Brain pericyte (primary cell): ENCODE results near the gene GPR152.
"Not testable (repeated sequence)": the region's sequence is repeated elsewhere in the genome, so short reads cannot be mapped to it uniquely, and the experiment has no call there.

Experiments used
- DNase-seq: peaks from one replicate; pipeline ENCODE4 v3.0.0-alpha.2; 2012; ENCODE audit warnings: low read depth, low spot score

GPR152 gene

GRCh38 chr11:67427364-67427859 lies 25.1 kb downstream of the GPR152 start:
- DNase-seq: not testable (repeated sequence)

GRCh38 chr11:67423891-67424613 lies 28.5 kb downstream of the GPR152 start:
- no peak for DNase-seq

DNA sequence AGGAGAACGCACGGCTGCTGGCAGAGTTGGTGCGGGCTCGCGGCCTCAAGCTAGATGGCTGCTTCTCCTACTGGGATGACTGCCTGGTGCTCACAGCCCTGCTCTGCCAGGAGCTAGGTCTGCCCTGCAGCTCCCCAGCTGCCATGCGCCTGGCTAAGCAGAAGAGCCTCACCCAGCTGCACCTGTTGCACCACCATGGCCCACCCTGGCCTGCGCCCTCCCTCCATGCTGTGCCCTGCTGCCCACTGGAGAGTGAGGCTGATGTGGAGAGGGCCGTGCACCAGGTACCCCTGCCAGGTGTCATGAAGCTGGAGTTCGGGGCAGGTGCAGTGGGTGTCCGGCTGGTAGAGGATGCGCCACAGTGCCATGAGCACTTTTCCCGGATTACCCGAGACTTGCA lies 29.1 kb downstream of the GPR152 start:
- no peak for DNase-seq

DNA sequence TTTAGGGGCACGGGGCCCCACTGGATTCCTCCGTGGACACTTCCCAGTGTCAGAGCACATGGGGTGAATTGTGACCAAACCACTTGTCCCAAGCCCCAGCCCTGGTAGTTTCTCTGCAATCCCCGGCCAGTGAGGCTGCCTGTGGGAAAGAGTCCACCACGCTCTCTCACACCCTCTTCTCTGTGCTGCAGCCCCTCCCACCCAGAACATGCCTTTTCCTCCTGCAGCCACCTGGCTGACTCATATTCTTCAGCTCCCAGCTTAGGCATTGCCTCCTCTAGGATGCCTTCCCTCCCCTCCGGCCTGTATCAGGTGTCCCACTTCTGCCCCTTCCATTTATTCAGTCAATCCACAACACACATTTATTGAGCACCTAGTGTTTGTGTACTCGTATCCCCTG lies 29.6 kb downstream of the GPR152 start:
- no peak for DNase-seq

DNA sequence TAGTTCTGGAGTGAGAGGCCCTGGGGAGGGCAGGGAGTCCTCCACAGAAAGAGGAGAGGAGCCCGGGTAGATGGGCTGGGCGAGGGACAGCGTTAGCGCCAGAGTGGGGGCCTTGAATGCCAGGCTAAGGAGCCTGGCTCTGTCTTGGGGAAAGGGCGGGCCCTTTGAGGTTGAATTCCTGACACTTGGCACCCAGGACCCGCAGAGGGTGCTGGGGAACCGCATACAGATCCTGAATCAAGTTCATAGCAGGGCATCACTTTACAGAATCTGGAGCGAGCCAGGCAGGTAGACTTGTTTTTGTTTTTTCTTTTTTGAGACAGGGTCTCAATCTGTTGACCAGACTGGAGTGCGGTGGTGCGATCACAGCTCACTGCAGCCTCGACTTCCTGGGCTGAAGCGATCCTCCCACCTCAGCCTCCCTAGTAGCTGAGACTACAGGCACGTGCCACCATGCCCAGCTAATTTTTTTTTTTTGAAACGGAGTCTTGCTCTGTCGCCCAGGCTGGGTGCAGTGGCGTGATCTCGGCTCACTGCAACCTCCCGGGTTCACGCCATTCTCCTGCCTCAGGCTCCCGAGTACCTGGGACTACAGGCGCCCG lies 31.0 kb downstream of the GPR152 start:
- no peak for DNase-seq

DNA sequence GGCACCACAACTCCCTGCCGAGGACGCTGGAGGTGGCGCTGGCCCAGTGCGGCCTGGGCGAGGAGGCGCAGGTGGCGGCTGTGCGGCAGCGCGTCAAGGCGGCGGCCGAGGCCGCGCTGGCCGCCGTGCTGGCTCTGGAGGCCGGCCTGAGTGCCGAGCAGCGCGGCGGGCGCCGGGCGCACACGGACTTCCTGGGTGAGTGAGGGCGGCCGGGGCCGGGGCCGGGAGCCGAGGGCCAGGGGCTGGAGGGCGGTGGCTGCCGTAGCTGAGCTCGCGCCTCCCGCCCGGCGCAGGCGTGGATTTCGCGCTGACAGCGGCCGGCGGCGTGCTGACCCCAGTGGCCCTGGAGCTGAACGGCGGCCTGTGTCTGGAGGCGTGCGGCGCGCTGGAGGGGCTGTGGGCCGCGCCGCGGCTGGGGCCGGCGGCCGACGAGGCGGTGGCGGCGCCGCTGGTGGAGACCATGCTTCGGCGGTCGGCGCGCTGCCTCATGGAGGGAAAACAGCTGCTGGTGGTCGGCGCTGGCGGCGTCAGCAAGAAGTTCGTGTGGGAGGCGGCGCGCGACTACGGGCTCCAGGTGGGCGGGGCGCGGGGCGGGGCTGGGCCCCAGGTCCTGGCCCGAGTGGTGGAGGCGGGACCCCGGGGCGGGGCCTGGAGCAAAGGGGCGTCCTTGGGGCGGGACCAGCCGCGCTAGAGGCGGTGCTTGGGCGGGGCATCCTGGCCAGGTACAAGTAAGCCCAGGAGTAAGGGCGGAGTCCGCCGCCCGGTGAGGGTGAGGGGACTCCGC lies 31.7 kb downstream of the GPR152 start:
- DNase-seq: peak; percentile 51

GRCh38 chr11:67420147-67420645 lies 32.3 kb downstream of the GPR152 start:
- DNase-seq: no peak

DNA sequence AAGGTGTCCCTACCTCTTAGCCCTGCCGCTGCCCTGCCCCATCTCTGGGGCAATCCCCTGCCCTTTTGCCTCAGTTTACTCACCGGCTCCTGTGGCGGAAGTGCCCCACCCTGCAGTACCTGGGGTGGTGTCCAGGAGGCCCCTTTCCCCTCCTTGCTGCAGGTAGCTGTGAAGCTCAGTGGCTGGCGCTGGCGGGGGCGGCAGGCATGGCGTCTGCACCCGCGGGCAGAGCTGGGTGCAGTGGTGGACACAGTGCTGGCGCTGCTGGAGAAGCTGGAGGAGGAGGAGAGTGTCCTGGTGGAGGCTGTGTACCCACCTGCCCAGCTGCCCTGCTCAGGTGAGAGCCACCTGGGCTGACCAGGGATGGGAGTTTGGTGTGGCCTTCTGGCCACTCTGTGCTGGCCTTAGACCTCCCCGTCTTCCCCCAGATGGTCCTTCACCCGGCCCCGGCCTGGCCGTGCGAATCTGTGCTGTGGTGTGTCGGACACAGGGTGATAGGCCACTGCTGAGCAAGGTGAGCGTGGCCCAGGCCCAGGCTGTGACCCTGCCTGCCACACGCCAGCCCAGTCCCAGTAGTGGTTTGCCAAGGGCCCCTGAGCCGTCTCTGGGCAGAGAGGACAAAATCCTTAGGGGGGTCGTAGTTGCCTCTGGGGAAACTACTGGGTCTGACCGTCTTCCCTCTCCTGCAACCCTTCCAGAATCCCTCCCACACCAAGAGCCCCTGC lies 33.0 kb downstream of the GPR152 start:
- no peak for DNase-seq

DNA sequence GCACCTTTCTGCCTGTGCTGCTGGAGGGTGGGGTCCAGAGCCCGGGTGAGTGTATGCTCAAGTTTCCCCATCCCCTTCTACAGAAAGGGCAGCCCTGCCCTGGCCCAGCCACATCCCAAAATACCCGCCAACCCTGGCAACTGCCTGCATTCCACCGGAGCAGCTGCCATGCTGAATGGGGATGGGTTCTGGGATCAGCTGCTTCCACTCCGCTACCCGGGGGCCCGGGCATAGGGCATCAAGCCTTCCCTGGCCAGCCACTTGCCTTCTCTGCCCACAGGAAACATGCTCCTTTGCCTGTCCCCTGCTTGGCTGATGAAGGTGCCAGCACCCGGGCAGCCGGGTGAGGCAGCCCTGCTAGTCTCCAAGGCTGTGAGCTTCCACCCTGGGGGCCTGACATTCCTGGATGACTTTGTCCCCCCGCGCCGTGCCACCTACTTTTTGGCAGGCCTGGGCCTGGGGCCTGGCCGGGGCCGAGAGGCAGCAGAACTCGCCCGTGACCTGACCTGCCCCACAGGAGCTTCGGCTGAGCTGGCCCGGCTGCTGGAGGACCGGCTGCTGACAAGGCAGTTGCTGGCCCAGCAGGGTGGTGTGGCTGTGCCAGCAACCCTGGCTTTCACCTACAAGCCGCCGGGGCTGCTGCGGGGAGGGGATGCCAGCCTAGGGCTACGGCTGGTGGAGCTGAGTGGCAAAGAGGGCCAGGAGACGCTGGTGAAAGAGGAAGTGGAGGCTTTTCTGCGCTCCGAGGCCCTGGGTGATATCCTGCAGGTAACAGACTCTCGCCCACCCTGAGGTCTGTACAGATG lies 33.9 kb downstream of the GPR152 start:
- DNase-seq: no peak

DNA sequence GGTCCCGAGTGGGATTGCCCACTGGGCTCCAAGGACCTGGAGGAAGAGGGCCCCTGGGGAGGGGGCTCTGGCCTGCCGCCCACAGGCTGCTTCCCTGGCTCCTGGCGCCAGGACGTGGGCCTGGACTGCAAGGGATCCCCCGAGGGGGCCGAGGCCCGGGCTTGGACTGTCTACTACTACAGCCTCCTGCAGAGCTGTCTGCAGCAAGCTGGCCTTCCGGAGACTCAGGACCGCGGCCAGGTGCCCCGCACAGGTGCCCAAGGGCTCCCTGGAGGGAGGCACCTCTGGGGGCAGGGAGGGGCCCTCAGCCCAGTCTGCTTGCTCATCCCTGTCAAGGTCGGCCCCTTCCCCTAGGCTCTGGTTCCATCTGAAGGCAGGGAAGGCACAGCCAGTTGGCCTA lies 35.1 kb downstream of the GPR152 start:
- DNase-seq: no peak

DNA sequence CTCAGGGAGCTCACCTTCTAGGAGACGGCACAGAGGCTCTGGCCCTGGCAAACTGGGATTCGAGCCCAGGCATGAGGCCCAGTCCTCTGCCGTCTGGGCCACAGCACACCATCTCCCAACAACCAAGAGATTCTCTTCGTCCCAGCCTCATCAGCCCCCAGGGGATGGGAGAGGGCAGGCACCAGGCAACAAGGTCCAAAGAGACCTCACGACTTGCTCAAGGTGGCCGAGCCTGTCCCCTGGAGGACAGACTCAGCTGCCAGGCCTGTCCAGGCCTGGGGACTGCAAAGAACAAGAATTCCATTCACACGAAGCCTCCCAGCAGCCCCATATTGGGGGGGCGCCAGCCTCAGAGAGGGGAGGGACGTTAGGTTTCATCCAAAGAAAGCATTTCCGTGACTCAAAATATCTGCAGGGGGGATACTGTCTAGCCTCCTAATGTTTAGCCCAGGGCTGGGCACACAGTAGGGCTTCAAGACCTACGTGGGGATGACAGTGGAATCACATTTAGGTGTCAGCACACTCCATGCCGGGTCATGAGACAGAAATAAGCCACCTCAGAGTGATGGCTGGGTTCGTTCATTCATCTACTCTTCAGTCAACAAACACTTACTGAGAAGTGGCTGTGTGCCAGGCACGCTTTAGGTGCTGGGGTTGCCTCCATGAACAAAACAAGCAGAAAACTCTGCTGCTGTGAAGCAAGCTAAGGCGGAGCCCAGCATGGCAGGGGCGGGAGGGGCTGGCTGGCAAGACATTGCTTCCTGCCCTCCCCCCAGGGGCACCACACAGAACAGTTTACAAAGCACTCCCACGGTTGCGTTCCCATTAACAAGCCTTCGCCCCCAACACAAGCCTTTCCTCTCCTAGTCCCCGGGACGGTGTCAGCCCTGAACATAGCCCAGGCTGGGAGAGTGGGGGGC lies 35.9 kb downstream of the GPR152 start:
- DNase-seq: no peak

GRCh38 chr11:67415501-67416304 lies 36.8 kb downstream of the GPR152 start, which contains the start of gene CARNS1:
CARNS1 (plus strand) TSS chr11:67415678; CDS start chr11:67416200, 522 bp downstream.
- no peak for DNase-seq

- DNase-seq: no peak
Measured at GRCh38 chr11:67413266-67413849, 39.2 kb downstream of the GPR152 start.

GRCh38 chr11:67412495-67413179 lies 39.9 kb downstream of the GPR152 start:
- DNase-seq: no peak

DNA sequence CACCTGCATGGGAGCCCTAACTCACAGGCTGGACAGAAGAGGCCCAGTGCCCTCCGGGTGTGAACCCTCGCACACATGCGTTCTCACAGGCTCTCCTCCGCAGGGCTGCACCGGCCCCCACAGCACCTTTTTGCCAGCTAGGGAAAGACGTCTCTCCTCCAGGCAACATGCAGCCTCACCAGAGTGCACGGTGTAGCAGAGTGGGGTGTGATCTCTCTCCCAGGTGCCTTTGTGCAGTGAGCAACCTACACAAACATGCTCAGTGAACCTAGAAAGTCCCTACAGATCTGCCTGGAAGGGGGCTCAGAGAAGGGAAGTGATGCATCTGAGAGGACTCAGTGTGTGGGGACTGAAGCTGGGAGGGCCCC lies 40.8 kb downstream of the GPR152 start:
- DNase-seq: no peak

- no peak for DNase-seq
Measured at GRCh38 chr11:67410984-67411784, 41.3 kb downstream of the GPR152 start.

GRCh38 chr11:67410369-67410831 lies 42.1 kb downstream of the GPR152 start:
- no peak for DNase-seq
